ENCODE results near the gene NAV2.
"Not testable (repeated sequence)": the region's sequence is repeated elsewhere in the genome, so short reads cannot be mapped to it uniquely, and the experiment has no call there.

NAV2 gene

DNA sequence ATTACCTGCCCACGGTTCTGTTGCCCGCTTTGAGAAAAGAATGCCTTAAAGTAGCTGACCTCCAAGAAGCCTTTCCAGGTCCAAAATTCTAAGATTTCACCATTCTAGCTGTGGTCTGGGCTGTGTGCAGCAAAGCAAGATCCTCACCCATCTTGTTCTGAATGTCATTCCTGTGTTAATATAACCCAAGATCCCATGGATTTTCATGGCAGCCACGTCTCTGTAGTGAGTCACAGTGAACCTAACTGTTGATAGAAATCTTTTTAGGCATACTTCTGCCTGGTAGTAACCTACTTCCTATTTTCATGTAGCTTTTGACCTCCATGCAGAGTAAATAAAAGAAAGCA lies 210.0 kb downstream of the NAV2 start:
- DNase-seq (ENCODE audit: low read depth in 2 of 2): no peak

DNA sequence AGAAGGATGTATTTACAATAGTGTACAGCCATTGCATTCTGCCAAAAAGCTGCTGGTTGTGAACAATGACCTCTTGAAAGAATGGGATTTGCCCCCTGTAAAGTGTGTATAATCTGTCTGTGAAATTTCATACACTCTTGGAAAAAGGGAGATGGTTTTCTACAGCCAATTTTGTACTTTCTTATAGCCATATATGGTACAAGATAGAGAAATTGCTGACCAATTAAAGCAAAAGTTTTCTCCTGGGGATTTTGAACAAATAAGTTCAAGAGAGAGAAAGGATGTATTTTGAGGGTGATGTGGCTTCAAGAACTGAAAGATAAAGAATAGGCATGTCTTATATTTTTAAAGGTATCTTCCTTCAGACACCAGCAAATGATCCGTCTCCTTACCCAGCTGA lies 211.0 kb downstream of the NAV2 start:
- DNase-seq (ENCODE audit: low read depth in 2 of 2): no peak

DNA sequence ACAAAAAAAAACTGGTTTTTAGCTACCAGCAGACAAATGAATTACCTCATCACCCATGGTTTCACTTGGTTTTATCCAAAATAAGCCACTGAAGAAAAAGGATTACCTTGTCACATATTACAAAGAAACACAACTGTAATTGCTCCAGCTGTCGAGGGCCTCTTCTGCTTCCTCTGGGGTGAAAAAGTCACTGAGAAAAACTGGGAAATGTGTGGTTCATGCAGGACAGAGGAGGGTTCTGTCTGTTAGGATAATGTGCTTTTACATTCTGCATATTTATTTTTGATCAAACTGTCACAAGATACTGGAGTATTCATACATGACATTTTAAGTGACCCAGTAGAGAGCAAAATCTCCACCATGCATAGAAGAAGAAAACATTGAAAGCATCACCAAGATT lies 211.7 kb downstream of the NAV2 start:
- no peak for DNase-seq (ENCODE audit: low read depth in 2 of 2)

DNA sequence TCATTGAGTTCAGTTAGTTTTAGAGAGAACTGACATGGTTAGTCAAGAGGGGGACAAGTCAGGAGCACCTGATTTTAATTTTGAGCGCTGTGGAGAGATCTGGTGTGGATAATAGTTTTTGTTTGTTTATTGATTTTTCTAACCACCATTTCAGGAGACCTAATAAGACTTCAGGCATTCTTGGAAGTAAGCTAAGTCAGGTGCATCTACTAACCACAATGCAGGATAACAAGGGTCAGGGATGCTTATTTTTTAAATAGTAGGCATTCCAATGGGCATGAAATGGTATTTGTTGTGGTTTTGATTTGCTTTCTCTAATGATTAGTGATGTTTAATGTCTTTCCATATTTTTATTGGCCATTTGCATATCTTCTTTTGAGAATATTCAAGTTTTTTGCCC lies 212.1 kb downstream of the NAV2 start:
- DNase-seq (ENCODE audit: low read depth in 2 of 2): no peak

DNA sequence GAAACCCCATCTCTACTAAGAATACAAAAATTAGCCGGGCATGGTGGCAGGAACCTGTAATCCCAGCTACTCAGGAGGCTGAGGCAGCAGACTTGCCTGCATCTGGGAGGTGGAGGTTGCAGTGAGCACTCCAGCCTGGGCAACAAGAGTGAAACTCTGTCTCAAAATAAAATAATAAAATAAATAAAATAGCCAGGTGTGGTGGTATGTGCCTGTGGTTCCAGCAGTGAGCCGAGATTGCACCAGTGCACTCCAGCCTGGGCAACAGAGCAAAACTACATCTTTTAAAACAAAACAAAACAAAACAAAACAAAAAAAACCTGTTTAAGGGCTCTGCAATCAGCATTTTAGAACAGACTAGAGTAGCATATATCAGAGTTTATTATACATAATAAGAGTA lies 214.8 kb downstream of the NAV2 start:
- not testable (repeated sequence) for DNase-seq (ENCODE audit: low read depth in 2 of 2)

DNA sequence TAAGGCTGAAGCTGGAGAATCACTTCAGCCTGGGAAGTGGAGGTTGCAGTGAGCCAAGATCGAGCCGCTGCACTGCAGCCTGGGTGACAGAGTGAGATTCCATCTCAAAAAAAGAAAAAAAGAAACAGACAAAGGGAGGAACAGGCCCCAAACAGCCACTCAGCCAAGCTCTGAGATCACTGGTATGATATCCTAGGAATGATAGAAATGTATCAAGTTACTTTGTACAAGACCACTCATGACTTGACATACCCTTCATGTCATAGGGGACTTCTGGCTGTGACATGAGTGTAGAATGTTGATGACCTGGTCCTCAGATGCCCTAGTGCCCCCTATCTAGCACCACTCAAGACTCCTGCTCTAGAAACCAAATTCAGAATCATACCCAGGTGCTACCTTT lies 216.5 kb downstream of the NAV2 start:
- no peak for DNase-seq (ENCODE audit: low read depth in 2 of 2)

DNA sequence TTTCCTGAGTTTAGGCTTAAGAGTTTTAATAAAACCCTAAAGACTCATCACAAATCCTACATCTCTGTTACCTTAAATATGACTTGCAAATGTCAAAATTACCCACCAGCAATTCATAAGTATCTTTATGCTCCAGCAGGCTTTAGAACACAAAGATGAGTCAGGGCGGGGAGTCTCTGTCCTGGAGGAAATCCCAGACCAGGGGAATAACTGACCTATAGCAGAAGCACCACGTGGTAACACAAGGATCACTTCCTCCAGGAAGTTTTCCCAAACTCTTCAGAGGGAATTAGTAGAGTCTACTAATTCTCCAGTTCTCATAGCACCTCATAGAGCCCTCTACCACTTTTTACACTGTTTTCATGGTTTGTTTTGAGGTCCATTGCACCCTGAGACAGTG lies 217.0 kb downstream of the NAV2 start:
- DNase-seq (ENCODE audit: low read depth in 2 of 2): no peak

DNA sequence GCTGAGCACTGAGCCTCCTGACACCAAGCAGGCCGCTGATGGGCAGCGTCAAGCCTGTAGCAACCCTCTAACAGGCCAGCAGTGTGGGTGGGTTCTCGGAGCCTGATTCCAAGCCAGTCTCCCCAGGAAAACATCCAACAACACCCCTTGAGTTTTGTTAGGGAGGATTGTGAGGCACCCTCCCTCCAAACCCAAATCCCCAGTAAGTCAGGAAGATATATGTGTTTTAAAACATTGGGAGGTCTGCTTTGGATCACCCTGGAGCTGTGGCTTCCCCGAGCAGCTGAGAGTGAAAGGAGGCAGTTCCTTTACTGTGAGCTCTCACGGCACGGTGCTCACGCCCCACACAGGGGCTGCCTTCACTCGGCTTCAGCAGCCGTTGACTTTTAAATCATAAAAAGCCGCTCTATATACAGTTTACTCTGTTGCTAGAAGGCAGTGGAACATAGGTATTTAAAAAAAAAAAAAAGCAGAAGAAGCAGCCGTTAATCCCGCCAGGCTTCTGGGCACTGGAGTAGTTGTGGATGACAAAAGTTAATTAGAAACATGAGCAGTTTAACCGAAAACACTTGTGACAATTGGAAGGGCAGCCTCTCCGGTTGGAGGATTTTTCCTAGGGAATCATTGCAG lies 218.6 kb downstream of the NAV2 start:
- no peak for DNase-seq (ENCODE audit: low read depth in 2 of 2)

DNA sequence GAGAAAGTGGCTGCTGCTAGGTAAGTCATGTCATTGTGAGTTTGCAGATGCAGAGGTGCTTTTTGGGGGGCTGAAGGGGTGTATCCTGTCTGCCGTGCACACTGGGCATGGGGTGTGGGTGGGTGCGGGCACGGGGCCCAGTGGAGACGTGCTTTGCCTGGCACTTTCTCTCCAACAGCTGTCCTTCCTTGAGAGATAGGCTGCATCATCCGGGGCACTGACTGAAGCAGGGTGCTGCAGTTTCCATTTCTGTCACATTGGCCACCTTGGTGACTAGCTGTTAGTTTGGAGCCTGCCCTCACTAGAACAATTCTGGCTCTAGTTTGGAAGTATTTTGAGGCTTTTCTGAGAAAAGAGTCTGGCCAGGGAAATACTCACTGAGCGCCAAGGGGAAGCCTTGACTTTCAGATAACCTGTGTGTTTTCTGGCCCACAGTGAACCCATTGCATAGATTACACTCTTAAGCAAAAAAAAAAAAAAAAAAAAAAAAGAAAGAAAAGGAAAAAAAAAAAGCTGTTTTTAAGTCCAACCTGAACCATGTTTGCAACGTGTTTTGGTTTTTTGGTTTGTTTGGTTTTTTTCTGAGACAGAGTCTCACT lies 219.2 kb downstream of the NAV2 start:
- DNase-seq (ENCODE audit: low read depth in 2 of 2): no peak

DNA sequence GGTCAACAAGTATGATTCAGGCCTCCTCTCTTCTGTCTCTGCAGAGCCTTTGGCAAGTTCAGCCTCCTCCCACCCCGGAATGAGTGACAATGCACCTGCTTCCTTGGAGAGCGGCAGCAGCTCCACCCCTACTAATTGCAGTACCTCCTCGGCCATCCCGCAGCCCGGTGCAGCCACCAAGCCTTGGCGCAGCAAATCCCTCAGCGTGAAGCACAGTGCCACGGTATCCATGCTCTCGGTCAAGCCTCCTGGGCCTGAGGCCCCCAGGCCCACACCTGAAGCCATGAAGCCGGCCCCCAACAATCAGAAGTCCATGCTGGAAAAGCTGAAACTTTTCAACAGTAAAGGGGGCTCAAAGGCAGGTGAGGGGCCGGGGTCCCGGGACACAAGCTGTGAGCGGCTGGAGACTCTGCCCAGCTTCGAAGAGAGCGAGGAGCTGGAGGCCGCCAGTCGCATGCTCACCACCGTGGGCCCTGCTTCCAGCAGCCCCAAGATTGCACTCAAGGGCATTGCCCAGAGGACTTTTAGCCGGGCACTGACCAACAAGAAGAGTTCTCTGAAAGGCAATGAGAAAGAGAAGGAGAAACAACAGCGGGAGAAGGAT lies 220.6 kb downstream of the NAV2 start:
- no peak for DNase-seq (ENCODE audit: low read depth in 2 of 2)

DNA sequence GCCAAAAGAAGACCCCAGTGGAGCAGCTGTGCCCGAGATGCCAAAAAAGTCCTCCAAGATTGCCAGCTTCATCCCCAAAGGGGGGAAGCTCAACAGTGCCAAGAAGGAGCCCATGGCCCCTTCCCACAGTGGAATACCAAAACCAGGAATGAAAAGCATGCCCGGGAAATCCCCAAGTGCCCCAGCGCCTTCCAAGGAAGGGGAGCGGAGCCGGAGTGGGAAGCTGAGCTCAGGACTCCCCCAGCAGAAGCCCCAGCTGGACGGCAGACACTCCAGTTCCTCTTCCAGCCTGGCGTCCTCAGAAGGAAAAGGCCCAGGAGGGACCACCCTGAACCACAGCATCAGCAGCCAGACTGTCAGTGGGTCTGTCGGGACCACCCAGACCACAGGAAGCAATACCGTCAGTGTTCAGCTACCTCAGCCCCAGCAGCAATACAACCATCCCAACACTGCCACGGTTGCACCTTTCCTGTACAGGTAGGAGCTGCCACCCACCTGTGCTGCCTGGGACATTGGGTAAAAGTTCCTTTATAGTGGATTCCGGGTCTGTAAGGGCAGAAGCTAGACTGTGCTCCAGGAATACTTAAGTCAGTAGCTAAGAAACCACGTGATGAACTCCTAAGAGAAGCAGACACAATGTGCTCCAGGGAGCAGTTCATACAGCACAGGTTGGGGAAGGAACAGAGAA lies 221.3 kb downstream of the NAV2 start:
- no peak for DNase-seq (ENCODE audit: low read depth in 2 of 2)

DNA sequence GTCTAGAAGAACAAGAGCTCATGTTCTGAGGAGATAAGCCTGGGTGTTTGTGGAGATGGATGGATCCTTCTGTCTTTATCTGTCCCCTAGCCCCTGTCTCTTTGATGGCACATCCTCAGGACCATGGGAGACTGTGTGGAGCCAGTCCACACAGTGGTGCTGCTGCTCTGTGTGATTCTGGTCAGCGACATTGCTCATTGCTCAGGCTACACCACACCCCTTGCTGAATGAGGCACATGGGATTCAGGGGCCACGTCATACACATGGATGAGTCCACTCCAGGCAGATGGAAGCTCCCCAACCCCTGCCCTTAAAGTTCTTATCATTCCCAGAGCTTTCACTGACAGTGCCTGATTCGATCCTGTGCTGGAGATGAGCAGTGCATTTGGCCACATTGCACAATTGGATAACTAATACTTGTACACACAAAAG lies 222.2 kb downstream of the NAV2 start:
- DNase-seq (ENCODE audit: low read depth in 2 of 2): no peak

DNA sequence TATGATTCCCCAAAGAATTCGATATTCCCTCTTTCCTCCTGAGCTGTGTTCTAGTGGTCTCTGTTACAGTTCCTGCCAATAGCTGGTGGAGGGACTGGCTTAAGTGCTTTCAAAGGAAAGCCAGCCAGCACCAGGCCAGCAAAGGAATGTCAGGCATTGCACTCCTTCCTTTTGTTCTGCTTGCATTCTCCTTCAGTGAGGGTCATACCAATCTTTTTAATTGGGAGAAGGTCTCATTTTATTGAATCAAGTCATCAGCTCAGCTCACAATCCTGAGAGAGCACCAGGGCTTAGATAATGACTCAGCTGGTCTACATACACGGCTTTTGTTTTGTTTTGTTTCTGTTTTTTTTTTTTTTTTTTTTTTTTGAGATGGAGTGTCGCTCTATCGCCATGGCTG lies 222.9 kb downstream of the NAV2 start:
- no peak for DNase-seq (ENCODE audit: low read depth in 2 of 2)

DNA sequence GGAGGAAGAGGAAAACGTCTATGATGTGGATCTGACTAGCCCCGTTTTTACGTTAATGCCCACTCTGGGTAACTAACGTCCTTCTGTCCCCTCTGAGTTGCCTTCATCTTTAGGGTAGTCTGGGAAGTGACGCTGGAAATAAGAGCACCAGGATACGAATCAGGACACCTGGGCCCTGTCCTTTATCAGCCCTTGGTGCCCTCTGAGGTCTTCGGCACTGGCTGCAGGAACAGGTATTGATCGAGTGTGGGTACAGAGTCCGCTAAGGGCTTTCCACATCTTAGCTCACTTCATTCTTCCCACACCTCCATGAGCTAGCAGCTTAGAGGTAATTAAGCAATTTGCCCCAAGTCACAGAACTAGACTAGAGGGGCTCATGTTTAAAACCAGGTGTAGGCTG lies 223.8 kb downstream of the NAV2 start:
- no peak for DNase-seq (ENCODE audit: low read depth in 2 of 2)

DNA sequence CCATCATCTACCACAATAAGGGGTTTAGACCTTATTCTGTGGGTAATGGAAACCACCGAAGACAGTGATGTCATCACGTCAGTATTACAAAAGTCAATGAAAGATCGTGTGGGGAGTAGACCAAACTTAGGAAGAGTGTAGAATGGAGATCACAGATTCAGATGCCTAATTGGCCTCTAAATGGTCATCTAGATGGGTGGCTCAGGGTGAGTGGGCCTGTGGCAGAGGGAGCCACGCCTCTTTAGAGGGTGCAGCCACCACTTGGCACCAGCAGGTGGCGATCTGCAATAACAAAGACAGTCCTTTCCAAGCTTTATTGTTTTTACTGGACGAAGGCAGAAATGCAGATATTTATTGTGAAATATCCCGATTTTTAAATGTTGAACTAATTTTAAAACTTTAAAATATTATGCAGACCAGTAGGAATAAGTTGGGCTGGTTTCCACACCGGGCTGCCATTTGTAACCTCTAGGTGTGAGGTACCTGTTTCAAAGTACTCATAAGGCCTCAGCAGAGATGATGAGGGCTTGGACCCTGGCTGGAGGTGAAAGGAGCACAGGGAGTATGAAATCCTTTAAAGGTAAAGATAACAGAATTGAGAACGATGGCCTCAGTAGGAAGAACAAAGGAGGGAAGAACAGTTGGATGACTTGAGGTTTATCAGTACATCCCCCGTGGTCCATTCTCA lies 225.7 kb downstream of the NAV2 start:
- peak; percentile 18 to 25 for DNase-seq (ENCODE audit: low read depth in 2 of 2)

DNA sequence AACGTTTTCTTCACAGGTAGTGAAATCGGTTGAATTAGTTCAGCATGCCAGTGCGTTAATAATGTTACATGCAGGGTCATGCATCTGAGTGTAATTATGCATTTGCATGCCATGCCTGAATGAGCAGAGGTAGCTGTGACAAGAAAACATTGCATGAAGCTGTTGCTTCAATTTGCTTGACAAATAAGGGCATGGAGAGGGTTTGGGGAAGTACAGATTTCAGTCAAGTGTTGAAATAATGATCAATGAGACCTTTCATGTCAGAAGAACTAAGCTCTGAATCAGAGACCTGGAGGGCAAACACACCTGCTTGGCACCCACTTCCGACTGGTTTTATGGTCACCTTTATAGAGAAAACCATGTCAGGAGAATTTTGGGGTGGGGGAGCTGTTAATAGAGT lies 226.2 kb downstream of the NAV2 start:
- no peak for DNase-seq (ENCODE audit: low read depth in 2 of 2)

DNA sequence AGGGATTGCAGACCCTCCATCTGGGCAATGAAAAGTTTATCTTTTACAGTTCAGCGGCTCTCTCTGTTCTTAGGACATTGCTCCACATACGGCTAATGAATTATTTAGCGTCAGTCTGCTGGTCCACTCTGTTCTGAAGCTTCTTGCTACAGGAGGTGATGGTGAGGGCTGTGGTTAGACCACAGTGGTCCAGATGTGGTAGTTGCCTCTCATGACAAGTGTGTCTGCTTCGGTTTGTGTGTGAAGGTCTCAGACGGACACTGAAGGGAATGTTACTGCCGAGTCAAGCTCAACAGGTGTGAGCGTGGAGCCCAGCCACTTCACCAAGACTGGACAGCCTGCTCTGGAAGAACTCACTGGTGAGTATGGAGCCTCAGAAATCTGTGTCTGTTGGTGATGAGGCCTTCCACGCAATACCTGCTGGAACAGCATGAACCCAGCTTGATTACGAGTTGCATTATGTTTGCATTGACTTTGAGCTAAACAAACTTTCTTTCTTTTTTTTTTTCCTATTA lies 226.8 kb downstream of the NAV2 start:
- no peak for DNase-seq (ENCODE audit: low read depth in 2 of 2)

DNA sequence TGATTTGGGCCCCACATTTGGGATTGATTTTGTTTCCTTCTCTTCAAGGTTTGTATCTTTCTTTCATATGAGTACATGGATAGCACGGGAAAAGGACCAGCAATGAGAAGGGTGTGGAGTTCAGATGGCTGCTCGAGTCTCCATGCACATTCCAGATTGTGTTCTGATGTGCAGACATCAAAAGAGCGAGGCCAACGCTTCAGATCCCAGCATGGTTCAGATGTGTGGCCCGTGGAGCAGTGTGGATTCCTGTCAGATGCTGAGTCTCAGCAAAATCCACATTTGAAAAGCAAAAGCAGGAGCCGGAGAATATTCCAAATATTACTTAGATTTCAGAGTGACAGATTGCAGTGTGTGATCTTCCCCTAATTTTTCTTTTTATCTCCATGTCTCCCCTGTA lies 228.2 kb downstream of the NAV2 start:
- no peak for DNase-seq (ENCODE audit: low read depth in 2 of 2)

DNA sequence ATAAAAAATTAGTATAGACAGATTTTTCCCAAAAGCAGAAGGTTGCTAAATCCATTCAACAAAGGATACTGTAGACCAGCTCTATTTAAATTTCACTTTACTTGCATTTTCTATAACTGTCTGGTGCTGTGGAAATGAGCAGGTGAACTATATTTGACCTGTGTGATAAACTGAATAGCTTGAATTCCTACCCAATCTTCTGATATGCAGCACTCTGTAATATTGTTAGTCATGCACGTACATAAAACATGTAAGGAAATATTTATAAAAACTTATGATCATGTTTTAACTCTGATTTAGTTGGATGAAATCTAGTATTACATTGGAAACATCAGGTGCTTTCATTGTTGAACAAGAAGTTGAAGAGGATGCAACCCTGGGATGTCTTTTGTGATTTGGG lies 234.0 kb downstream of the NAV2 start:
- DNase-seq (ENCODE audit: low read depth in 2 of 2): no peak

DNA sequence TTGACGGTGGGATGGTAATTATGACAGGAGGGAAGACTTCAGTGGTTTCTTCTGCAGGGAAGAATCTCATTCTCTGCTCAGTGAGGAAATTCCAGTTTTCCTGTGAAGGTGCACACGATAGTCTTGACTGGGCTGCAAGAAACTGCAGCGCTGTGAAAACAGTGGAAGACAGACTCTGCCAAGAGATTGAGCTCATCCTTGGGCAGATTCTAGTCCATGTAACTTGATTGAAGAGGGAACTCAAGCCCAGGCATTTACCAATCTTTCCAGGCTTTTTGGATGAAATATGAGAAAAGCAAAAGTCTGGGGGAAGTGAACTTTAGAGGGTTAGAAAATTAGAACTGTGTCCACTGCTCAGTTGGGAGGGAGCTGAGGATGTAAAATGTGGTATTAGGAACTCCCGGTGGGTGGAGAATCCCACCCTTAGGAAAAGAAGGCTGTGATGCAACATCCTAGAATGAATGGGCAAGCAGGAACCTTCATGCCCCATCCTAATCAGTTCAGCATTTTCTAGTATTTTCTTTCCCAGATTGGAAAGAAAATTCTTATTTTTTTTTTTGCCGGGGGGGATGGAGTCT lies 235.0 kb downstream of the NAV2 start:
- DNase-seq (ENCODE audit: low read depth in 2 of 2): no peak

DNA sequence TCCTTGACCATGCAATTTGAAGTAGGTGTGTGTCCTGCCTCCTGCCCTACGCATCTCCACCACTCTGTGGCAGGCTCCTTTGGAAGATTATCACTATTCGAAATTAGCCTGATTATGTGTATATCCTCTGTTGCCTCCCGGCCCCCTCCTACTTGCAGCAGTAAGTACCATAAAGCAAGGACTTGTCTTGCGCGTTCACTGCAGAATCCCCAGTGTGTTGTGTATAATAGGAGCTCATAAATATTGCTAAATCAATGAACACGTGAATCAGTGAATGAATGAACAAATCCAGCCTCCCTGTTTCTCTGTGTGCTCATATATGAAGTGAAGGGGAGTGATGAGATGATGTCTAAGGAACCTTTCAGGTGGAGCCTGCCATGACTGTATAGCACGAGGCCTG lies 237.0 kb downstream of the NAV2 start:
- no peak for DNase-seq (ENCODE audit: low read depth in 2 of 2)

DNA sequence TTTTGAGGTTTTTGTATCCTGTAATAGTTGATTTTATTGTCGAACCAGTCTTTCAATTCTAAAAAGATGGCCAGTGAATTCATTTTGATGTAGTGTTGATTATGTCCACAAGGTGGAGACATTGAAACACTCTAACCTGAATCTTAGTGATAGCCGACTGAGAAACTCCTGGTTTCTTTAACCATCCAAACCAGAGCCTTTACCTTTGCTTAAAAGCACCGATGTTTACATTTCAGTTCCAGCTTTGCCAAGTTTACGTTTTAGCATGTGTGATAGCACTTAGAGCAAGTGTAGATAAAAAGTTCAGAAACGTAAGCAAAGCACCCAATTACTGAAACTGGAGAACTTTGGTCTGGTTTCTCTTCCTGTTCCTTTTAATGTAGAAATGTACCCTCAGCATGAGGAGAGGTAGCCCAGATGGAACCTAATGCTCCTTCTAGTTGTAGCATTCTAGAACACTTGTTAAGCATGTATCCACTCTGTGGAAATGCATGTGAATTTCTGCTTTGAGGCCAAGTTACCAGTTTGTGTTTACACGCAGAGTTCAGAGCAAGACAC lies 239.0 kb downstream of the NAV2 start:
- no peak for DNase-seq (ENCODE audit: low read depth in 2 of 2)
